Fibroblast of peridontal ligament (primary cell): ENCODE measurements around the gene NMNAT3.

Source experiments
- DNase-seq: peaks from one replicate; pipeline ENCODE4 v3.0.0-alpha.2; 2010; ENCODE audit errors: extremely low read depth

The NMNAT3 gene

GRCh38 chr3:139541532-139542288, 136.1 kb downstream of the NMNAT3 start:
- DNase-seq = no peak

- no peak for DNase-seq
These were observed 136.9 kb downstream of the NMNAT3 start for GRCh38 chr3:139540651-139541531.

GRCh38 chr3:139538733-139539132, 139.0 kb downstream of the NMNAT3 start:
- DNase-seq = peak; percentile 16

GRCh38 chr3:139537795-139538621, 139.8 kb downstream of the NMNAT3 start:
- no peak for DNase-seq

DNA sequence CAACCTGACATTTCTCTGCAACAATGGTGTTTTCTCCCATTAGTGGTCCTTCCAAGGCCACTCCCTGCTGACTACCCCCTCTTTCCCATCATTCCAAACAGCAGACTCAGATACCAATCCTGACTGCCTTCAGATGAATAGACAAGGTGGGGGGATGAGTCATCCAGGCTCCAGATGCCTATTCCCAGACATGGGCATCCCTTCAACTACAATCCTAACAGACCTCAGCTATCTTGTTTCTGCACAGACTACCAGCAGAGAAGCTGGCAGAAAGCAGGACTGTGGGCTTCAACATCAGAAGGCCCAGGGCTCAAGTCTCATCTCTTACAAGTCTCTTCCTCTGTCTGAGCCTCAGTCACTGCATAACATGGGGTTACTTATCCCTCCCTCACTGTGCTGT, 140.4 kb downstream of the NMNAT3 start:
- DNase-seq = no peak

DNA sequence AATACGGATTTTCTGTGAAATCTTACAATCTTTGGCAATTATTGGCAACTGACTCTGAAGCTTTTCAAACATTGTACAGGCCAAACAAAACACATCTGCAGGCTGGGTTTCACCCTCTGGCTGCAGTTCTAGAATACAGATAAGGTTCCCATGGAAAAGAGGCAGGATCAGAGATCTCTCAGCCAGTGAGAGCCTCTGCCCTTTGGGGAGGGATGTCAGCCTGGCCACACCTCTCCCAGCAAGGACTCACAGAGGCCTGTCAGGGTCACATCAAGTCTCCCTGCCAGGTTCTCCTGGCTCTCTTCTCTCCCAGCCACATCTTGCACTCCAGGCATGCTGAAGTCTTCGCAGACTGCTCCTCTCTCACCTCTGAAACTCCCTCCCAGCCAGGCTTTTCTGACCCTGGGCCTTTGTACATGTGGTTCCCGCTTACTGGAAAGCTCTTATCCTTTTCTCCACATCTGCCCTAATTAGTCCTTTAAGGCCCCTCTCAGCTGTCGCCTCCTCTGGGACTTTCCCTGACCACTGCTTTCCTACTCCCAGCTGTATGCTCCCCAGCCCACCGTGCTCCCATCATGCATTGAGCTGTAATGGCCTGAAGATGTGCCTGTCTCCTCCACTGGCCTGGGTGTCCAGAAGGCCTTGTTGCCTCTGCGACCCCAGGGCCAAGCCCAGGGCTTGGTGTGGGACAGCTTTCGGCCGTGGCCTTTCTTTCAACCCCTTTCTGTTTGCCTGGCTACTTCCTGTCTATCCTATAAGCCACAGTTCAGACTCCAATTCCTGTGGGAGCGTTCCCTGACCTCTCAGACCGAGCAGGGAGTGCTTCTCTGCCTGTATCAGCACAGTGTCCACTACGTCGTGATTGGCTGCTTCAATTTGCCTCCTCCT, 142.5 kb downstream of the NMNAT3 start:
- peak; percentile 77 for DNase-seq

DNA sequence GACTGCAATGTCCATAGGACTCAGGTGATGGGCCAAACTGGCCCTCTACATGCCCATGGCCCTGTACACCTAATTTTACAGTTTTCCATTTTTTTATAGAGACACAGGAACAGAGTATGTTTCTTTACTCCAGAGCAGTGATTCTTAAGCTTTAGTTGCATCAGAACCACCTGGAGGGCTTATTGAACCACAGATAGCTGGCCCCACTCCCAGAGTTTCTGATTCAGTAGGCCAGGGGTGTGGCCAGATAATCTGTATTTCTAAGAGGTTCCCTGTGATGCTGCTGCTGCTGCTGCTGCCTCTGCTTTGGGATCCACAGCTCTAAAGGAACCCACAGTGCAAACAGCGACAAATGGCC, 143.3 kb downstream of the NMNAT3 start:
- peak; percentile 86 for DNase-seq

- DNase-seq = peak; percentile 55
These were observed 143.9 kb downstream of the NMNAT3 start for GRCh38 chr3:139533781-139534454.

- no peak for DNase-seq
These were observed 144.8 kb downstream of the NMNAT3 start for GRCh38 chr3:139532976-139533375.

- DNase-seq = no peak
These were observed 147.1 kb downstream of the NMNAT3 start for GRCh38 chr3:139530717-139531116.

GRCh38 chr3:139529662-139530061, 148.1 kb downstream of the NMNAT3 start:
- no peak for DNase-seq

GRCh38 chr3:139528924-139529323, 148.8 kb downstream of the NMNAT3 start:
- no peak for DNase-seq

- no peak for DNase-seq
These were observed 149.5 kb downstream of the NMNAT3 start for GRCh38 chr3:139528281-139528680.

DNA sequence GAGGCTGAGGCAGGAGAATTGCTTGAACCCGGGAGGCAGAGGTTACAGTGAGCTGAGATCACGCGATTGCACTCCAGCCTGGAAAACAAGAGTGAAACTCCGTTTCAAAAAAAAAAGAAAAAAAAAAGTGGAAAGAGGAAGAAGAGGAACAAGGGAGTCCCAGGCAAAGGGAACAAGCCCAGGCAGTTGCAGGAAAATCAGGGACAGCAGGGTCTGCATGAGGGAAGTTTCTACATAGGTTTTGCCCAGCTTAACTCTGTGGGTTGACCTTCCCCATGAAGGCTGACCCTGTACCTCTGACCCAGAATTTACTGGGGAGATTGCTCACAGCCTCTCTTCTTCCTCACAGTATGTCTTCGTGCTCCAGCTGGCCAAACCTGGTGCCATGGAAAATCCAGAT, 150.5 kb downstream of the NMNAT3 start:
- no peak for DNase-seq

DNA sequence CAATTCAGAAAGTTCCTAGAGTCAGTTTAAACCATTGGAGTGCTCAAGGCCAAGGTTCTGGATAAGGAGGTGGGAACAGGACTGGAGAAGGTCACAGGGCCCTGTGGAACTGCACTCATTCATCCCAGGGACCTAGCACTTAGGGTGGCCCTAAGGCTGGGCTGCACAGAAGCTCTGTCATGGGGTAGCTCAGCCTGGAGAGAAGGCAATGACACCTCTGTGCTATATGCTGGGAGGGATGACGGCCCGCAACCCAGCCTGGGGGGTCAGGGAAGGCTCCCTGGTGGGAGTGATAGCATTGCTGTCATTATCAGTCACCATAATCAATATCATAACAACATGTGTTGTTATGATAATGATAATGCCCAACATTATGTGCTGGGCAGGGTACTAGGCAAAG, 151.6 kb downstream of the NMNAT3 start:
- no peak for DNase-seq

DNA sequence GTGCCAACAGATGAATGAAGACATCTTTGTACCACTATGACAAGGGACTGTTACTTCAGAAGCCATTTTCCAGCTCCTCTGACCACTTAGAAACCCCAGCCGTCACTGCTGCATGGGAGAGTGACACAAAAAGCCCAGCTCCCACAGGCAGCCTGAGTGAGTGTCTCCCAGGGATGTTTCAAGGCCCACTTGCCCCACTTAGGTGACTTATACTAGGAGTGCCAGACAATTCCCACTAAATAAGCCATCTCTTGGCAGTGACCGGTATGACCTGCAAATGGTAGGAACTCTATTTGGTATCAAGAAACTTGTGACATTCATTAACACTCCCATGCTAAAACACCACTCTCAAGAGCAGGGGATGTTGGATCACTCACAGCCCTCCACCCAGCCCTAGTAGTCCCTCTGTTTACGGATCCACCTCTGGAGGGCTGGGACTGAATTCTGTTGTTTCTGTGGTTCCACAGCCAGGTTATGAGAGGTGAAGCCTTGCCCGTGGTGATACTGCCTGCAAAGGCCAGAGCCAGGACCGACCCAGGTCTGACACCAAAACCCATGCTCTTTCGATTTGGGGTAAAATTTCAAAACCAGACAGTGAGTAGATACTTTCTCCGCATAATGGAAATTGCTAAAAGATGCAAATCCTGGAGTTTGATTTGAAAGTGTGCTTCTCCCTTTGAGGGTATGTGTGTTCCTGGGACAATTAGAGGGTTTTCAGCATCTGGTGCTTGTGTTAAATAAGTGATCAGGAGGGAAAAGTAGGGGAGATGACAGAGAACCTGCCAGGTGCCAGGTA, 152.7 kb downstream of the NMNAT3 start:
- no peak for DNase-seq

DNA sequence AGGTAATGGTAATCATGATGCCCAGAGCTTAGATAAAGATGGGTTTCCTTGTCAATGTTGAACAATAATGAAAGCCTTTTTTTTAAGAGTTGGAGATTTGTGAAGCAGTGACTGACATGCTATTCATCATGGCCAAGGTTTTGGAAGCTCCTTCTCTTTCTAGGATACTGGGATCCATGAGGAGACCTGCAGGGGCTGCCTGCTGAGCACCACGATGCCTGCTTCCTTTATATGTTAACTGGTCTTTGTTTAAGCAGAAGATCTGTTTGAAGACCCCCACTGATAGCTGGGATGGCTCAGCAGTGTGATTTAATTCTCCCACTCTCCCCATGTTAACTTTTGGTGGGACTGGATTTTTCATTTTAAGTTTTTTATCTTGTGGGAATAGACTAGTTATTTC, 154.1 kb downstream of the NMNAT3 start:
- DNase-seq = no peak

DNA sequence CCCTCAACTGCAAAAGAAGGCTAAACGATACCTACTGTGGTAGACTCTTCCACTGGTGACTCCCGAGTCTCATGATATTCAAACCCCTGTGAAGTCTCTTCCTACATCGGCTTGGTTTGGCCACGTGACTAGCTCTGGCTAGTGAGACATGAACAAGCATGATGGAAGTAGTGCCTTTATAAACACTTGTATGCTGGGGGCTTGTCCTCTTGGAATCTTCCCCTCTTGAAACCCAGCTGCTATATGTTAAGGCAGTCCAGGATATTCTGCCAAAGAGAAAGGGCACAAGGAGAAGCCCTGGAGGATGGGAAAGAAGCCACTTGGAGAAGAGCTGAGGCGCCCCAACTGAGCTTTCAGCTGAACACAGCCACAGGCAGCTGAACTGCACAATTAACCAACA, 154.6 kb downstream of the NMNAT3 start:
- no peak for DNase-seq

DNA sequence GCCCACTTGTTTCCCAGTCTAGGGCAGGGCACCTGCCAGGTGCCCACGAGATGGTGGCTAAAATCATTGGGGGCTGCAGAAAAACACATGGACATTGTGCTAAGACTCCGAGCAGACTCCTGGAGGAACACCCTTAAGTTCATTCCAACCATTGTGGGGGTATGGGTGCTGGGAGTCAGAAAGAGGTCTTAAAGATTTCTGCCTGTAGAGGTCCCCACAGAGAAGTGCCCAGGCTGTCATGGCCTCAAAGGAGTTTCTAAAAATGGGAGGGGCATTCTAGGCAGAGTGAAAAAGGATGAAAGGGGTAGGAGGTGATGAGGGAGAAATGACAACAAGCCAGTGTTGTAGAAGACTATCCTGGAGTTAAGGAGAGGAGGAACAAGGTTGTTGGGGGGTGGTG, 155.4 kb downstream of the NMNAT3 start:
- no peak for DNase-seq

DNA sequence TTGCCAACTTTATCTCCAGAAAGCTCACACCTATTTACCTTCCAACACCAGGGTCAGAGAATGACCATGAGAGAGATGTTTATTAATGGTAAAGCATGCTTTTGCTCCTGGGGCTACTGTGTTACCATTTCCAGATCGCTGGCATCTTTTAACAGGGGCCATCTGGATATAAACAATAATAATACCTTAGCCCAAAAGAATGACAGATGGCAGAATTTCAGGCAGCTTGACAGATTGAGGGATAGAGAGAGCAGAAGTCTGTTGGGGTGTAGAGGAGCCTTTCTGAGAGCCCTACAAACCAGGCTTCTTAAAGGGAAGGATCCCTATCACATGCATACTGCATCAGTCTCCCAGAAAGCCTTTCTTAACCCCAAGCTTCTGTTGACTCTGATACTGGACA, 156.0 kb downstream of the NMNAT3 start:
- no peak for DNase-seq
